NB4 (cell line): ENCODE data around the gene KCTD16.
A peak's percentile ranks its signal among the peaks of the same experiment; 100 is the strongest.

Experiments
- DNase-seq: peaks from one replicate; pipeline ENCODE4 v3.0.0; 2010; ENCODE audit warnings: low read depth
- H3K4me3 ChIP-seq: one replicate; pipeline ENCODE4 v1.5.1; 2011; ENCODE audit warnings: mild to moderate bottlenecking, low read depth, low read length, moderate library complexity
- CTCF ChIP-seq: IDR thresholded peaks from one replicate; pipeline ENCODE4 v1.5.1; 2012; ENCODE audit warnings: low read depth, low read length
- MAX ChIP-seq: IDR thresholded peaks from 2 replicates; pipeline ENCODE4 v1.6.1; 2011; ENCODE audit warnings: low read depth, low read length
- MYC ChIP-seq: IDR thresholded peaks from 2 replicates; pipeline ENCODE4 v1.6.1; 2011; ENCODE audit warnings: low read depth, low read length
- POLR2A ChIP-seq: IDR thresholded peaks from 2 replicates; pipeline ENCODE4 v1.6.1; 2011; ENCODE audit warnings: mild to moderate bottlenecking; ENCODE audit not compliant: insufficient read length; ENCODE audit errors: extremely low read depth

The KCTD16 gene

GRCh38 chr5:144484124-144484897 is 313.6 kb downstream of the KCTD16 start:
- DNase-seq, result no peak
- TF ChIP-seq MYC, result no peak
- no peak for TF ChIP-seq MAX
- no peak for TF ChIP-seq POLR2A
- TF ChIP-seq CTCF, result no peak

GRCh38 chr5:144485540-144485939 is 314.9 kb downstream of the KCTD16 start:
- TF ChIP-seq MYC (no peak), CTCF (no peak), MAX (no peak), POLR2A (no peak)
- DNase-seq, result no peak
- no peak overlapping the region for H3K4me3 ChIP-seq

More at GRCh38 chr5:144484124-144484897, 313.6 kb downstream of the KCTD16 start:
- no peak overlapping the region for H3K4me3 ChIP-seq

GRCh38 chr5:144487207-144487606 is 316.5 kb downstream of the KCTD16 start:
- DNase-seq, result peak; percentile 6
- H3K4me3 ChIP-seq, result no peak overlapping the region
- no peak for TF ChIP-seq MYC
- no peak for TF ChIP-seq POLR2A
- peak; percentile 17 for TF ChIP-seq CTCF
- no peak for TF ChIP-seq MAX

GRCh38 chr5:144487761-144488160 is 317.1 kb downstream of the KCTD16 start:
- DNase-seq, result no peak
- TF ChIP-seq CTCF (no peak), MAX (no peak), POLR2A (no peak), MYC (no peak)

GRCh38 chr5:144503123-144503522 is 332.4 kb downstream of the KCTD16 start:
- TF ChIP-seq POLR2A (no peak), MAX (no peak), MYC (no peak), CTCF (no peak)
- DNase-seq, result no peak
- no peak overlapping the region for H3K4me3 ChIP-seq

More at GRCh38 chr5:144487761-144488160, 317.1 kb downstream of the KCTD16 start:
- H3K4me3 ChIP-seq, result no peak overlapping the region
